Activated naive CD8-positive, alpha-beta T cell treated with anti-CD3 and anti-CD28 coated beads for 36 hours (primary cell): Measurements from ENCODE around the gene STX5. TPM values are rescaled to one million over a fixed set of nuclear protein-coding genes. Genes with fewer than 3 reads are reported as not detected.
A peak's percentile ranks its signal among the peaks of the same experiment; 100 is the strongest.
"Not testable (repeated sequence)": the region's sequence is repeated elsewhere in the genome, so short reads cannot be mapped to it uniquely, and the experiment has no call there.

ENCODE experiments used
- DNase-seq: peaks from one replicate; pipeline ENCODE4 v3.0.0; 2021
- H3K27ac Mint-ChIP-seq: one replicate; pipeline ENCODE4 v1.8.0; 2022; ENCODE audit warnings: mild to moderate bottlenecking, moderate library complexity, mixed read lengths
- H3K27me3 Mint-ChIP-seq: one replicate; pipeline ENCODE4 v1.8.0; 2022; ENCODE audit warnings: mild to moderate bottlenecking, mixed read lengths
- H3K36me3 Mint-ChIP-seq: one replicate; pipeline ENCODE4 v1.8.0; 2021; ENCODE audit warnings: mild to moderate bottlenecking, mixed read lengths
- H3K4me1 Mint-ChIP-seq: one replicate; pipeline ENCODE4 v1.8.0; 2021; ENCODE audit warnings: mixed read lengths
- H3K4me3 Mint-ChIP-seq: one replicate; pipeline ENCODE4 v1.8.0; 2022; ENCODE audit warnings: mild to moderate bottlenecking, moderate library complexity, mixed read lengths
- H3K9me3 Mint-ChIP-seq: one replicate; pipeline ENCODE4 v1.8.0; 2022; ENCODE audit warnings: mixed read lengths
- total RNA-seq, 2 experiments: library from RNA; stranded (reverse); gene quantifications; one replicate each; pipeline ENCODE4 v1.2.3, GENCODE V29; 2021

STX5 gene
- total RNA-seq, 2 experiments from 2014 or later, result 19.5 to 20.4 TPM

GRCh38 chr11:62844154-62844553 is 12.3 kb upstream of the STX5 start:
- H3K27me3 Mint-ChIP-seq, result no peaks in the 10 kb centered on the region
- DNase-seq, result no peak
- H3K27ac Mint-ChIP-seq, result no peak overlapping the region
- H3K9me3 Mint-ChIP-seq, result no peaks in the 10 kb centered on the region
- H3K4me1 Mint-ChIP-seq, result peaks cover 22% of the 10 kb centered on the region
- H3K4me3 Mint-ChIP-seq, result no peak overlapping the region
- H3K36me3 Mint-ChIP-seq, result peaks cover 7% of the 10 kb centered on the region

- no peaks in the 10 kb centered on the region for H3K9me3 Mint-ChIP-seq
- peaks cover 19% of the 10 kb centered on the region for H3K4me1 Mint-ChIP-seq
- no peak overlapping the region for H3K4me3 Mint-ChIP-seq
- peaks cover 12% of the 10 kb centered on the region for H3K36me3 Mint-ChIP-seq
- H3K27me3 Mint-ChIP-seq, result no peaks in the 10 kb centered on the region
- no peak for DNase-seq
- no peak overlapping the region for H3K27ac Mint-ChIP-seq
These were observed 11.6 kb upstream of the STX5 start for GRCh38 chr11:62843466-62843865.

GRCh38 chr11:62842891-62843290 is 11.0 kb upstream of the STX5 start:
- Mint-ChIP-seq H3K4me1 (peaks cover 19% of the 10 kb centered on the region), H3K36me3 (peaks cover 12% of the 10 kb centered on the region)
- not testable (repeated sequence) for DNase-seq, H3K27ac Mint-ChIP-seq, H3K9me3 Mint-ChIP-seq, H3K27me3 Mint-ChIP-seq, H3K4me3 Mint-ChIP-seq

GRCh38 chr11:62842171-62842741 is 10.4 kb upstream of the STX5 start:
- H3K27ac Mint-ChIP-seq, result no peak overlapping the region
- peaks cover 25% of the 10 kb centered on the region for H3K4me1 Mint-ChIP-seq
- H3K9me3 Mint-ChIP-seq, result no peaks in the 10 kb centered on the region
- no peak overlapping the region for H3K4me3 Mint-ChIP-seq
- no peaks in the 10 kb centered on the region for H3K27me3 Mint-ChIP-seq
- peak; percentile 66 for DNase-seq
- peaks cover 17% of the 10 kb centered on the region for H3K36me3 Mint-ChIP-seq

- DNase-seq, result peak; percentile 76
- no peaks in the 10 kb centered on the region for H3K9me3 Mint-ChIP-seq
- H3K36me3 Mint-ChIP-seq, result peaks cover 19% of the 10 kb centered on the region
- no peak overlapping the region for H3K27ac Mint-ChIP-seq
- no peak overlapping the region for H3K4me3 Mint-ChIP-seq
- H3K27me3 Mint-ChIP-seq, result no peaks in the 10 kb centered on the region
- peaks cover 28% of the 10 kb centered on the region for H3K4me1 Mint-ChIP-seq
These were observed 9.7 kb upstream of the STX5 start for GRCh38 chr11:62841361-62842170.

GRCh38 chr11:62840721-62841360 is 9.0 kb upstream of the STX5 start:
- Mint-ChIP-seq H3K4me1 (peaks cover 32% of the 10 kb centered on the region), H3K36me3 (peaks cover 21% of the 10 kb centered on the region)
- H3K27ac Mint-ChIP-seq, H3K27me3 Mint-ChIP-seq, H3K9me3 Mint-ChIP-seq, H3K4me3 Mint-ChIP-seq: not testable (repeated sequence)
- DNase-seq, result peak; percentile 85

- peak; percentile 92 for DNase-seq
- peaks cover 45% of the 10 kb centered on the region for H3K4me1 Mint-ChIP-seq
- H3K36me3 Mint-ChIP-seq, result peaks cover 29% of the 10 kb centered on the region
- H3K27ac Mint-ChIP-seq, result no peak within 1 kb of the TSS
- H3K27me3 Mint-ChIP-seq, result no peaks in the 10 kb centered on the region
- H3K4me3 Mint-ChIP-seq, result no peak within 1 kb of the TSS
- H3K9me3 Mint-ChIP-seq, result no peaks in the 10 kb centered on the region
These were observed 7.4 kb upstream of the STX5 start, which contains the start of gene WDR74 for GRCh38 chr11:62839050-62839945. WDR74 (minus strand) TSS chr11:62839590; CDS start chr11:62839570, 20 bp downstream.

- Mint-ChIP-seq H3K27ac (no peak overlapping the region), H3K4me1 (peaks cover 53% of the 10 kb centered on the region), H3K36me3 (peaks cover 38% of the 10 kb centered on the region)
These were observed 3.5 kb upstream of the STX5 start for GRCh38 chr11:62835336-62835735.

GRCh38 chr11:62832336-62833234 is 734 bp upstream of the STX5 start, which contains the start of gene TEX54:
TEX54 (minus strand) TSS chr11:62832841.
- H3K9me3 Mint-ChIP-seq, result no peaks in the 10 kb centered on the region
- H3K27me3 Mint-ChIP-seq, result no peaks in the 10 kb centered on the region
- peak within 1 kb of the TSS; percentile 96 for H3K27ac Mint-ChIP-seq
- no peak for DNase-seq
- peaks cover 24% of the 10 kb centered on the region for H3K36me3 Mint-ChIP-seq
- peaks cover 45% of the 10 kb centered on the region for H3K4me1 Mint-ChIP-seq
- peak within 1 kb of the TSS; percentile 91 for H3K4me3 Mint-ChIP-seq

More at GRCh38 chr11:62835336-62835735, 3.5 kb upstream of the STX5 start:
- no peaks in the 10 kb centered on the region for H3K27me3 Mint-ChIP-seq
- DNase-seq, result no peak
- H3K4me3 Mint-ChIP-seq, result no peak overlapping the region
- no peaks in the 10 kb centered on the region for H3K9me3 Mint-ChIP-seq

- no peak for DNase-seq
- no peaks in the 10 kb centered on the region for H3K9me3 Mint-ChIP-seq
- peaks cover 17% of the 10 kb centered on the region for H3K36me3 Mint-ChIP-seq
- H3K4me1 Mint-ChIP-seq, result peaks cover 37% of the 10 kb centered on the region
- H3K4me3 Mint-ChIP-seq, result peak overlapping the region; percentile 91
- H3K27ac Mint-ChIP-seq, result peak overlapping the region; percentile 96
- H3K27me3 Mint-ChIP-seq, result no peaks in the 10 kb centered on the region
These were observed 839 bp downstream of the STX5 start for GRCh38 chr11:62830904-62831519.

GRCh38 chr11:62828130-62828529 is 3.7 kb downstream of the STX5 start:
- not testable (repeated sequence) for H3K27ac Mint-ChIP-seq, DNase-seq, H3K9me3 Mint-ChIP-seq, H3K27me3 Mint-ChIP-seq, H3K4me3 Mint-ChIP-seq, H3K36me3 Mint-ChIP-seq
- H3K4me1 Mint-ChIP-seq, result peaks cover 18% of the 10 kb centered on the region

GRCh38 chr11:62823677-62824076 is 8.2 kb downstream of the STX5 start:
- DNase-seq, result no peak
- Mint-ChIP-seq H3K4me3 (no peak overlapping the region), H3K36me3 (no peaks in the 10 kb centered on the region), H3K4me1 (peaks cover 3% of the 10 kb centered on the region), H3K27ac (no peak overlapping the region), H3K9me3 (no peaks in the 10 kb centered on the region), H3K27me3 (no peaks in the 10 kb centered on the region)

- no peaks in the 10 kb centered on the region for H3K36me3 Mint-ChIP-seq
- DNase-seq, result no peak
- H3K4me3 Mint-ChIP-seq, result no peak overlapping the region
- H3K27me3 Mint-ChIP-seq, result no peaks in the 10 kb centered on the region
- peaks cover 2% of the 10 kb centered on the region for H3K4me1 Mint-ChIP-seq
- H3K27ac Mint-ChIP-seq, result no peak overlapping the region
- no peaks in the 10 kb centered on the region for H3K9me3 Mint-ChIP-seq
These were observed 14.7 kb downstream of the STX5 start for GRCh38 chr11:62817129-62817528.
